Caki2 (cell line): ENCODE results near the gene MARVELD2. TPM values are rescaled to one million over a fixed set of nuclear protein-coding genes. Genes with fewer than 3 reads are reported as not detected.

ENCODE experiments used
- DNase-seq: peaks from one replicate; pipeline ENCODE4 v3.0.0-alpha.2; 2015; ENCODE audit warnings: low read depth
- in situ Hi-C: cut with HindIII; loops from 2 replicates; pipeline ENCODE4 v1.10.0; 2016; ENCODE audit warnings: low sequenced_read_pairs, low pct_unique_long_range_greater_than_20kb, mixed read lengths
- total RNA-seq: library from RNA; depleted of rRNA; stranded (reverse); fragments of >200 nt; shearing (Covaris generic); gene quantifications from 2 replicates; pipeline ENCODE4 v1.2.3, GENCODE V29; 2014; ENCODE audit warnings: low replicate concordance; rRNA removed

Gene MARVELD2
- total RNA-seq, 1 experiment from 2014 or later = 5.4 TPM

DNA sequence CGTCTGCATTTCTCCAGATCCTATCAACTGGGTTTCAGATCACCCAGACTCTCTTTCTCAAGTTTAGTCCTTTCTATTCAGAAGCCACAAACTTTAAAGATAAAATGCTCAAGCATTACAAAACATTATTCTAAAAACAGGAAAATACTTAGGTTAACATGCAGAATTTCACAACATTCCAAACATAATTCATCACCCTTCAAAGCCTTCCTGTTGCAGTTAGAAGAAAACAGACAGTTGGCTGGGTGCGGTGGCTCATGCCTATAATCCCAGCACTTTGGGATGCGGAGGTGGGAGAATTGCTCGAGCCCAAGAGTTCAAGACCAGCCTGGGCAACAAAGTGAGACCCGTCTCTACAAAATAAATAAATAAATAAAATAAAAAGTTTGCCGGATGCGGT is 70.0 kb downstream of the MARVELD2 start:
- DNase-seq = no peak
- in situ Hi-C loops = no loop called here

DNA sequence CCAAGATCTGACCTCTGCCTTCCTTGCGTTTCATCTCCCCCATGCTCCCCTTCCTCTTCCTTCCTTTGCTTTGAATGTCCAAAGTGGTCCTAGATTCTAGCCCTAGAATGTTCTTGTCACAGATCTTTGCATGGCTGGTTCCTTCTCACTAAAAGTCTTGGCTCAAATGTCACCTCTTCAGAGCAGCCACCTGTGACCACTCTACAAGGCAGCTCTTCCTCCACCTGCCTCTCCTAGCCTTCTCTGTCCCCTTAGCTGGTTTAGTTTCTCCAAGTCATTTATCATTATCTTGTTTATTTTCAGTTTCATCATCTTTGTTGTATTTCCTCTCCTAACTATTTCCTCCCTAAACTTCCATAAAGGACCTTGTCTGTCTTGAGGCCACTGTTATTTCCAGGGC is 70.6 kb downstream of the MARVELD2 start:
- in situ Hi-C loops = no loop called here
- DNase-seq = no peak

DNA sequence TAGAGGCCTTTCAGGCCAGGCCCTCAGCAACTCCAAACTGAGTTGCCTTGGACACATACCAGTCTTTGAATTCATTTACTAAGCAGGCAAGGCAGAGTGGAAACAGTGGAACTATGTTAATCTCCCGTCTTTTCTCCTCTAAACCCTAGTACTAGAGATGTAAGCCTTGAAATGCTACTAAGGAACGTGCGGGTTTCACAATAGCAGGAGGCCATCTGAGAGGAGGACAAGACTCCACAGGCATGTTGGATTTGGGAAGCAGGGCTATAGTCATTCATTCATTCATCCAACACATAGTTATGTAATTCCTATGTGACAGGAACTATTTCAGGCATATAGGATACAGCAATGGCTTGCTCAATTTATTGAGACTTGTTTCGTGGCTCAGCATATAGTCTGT is 74.3 kb downstream of the MARVELD2 start:
- no peak for DNase-seq
- in situ Hi-C loops = no loop called here

DNA sequence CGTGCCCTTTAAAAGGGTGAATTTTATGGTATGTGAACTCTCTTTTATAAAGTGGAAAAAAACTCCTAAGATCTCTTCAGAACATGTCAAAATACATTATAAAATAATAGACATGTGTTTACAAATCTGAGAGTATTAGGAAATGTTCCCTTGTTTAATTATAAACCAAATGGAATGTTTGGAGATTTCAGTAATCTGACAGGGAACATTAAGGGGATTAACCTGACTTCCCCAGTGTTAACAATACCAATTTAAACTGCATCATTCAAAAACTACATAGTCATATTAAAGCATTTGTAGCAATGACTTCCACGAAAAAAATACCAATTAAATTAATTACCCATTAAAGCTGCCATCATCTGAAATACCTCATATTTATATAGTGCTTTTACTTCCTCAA is 76.1 kb downstream of the MARVELD2 start:
- DNase-seq = no peak

DNA sequence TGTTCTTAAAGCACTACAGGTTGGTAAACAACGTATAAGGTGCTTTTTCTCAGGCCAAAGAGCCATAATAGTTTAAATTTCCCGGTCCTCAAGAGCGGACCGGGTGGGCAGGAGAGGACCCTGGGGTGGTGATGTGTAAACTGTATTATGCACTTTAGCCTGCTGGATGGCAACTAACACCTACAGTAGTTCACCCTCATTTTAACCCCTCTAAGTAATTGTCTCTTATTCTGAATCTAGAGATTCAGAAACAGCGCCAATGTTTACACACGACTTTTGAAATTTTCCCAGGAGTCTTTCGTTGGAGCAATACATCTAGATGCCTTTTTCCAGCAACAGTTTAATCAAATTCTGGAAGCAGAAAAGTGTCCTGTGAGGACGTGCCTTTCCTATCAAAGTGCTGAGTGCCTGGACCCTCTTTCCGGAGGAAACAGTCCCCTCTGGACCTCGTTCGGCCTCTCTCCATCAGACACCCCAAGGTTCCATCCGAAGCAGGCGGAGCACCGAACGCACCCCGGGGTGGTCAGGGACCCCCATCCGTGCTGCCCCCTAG is 77.0 kb downstream of the MARVELD2 start:
- no peak for DNase-seq

More for the DNA sequence above, 76.1 kb downstream of the MARVELD2 start:
- in situ Hi-C loops = no loop called here

DNA sequence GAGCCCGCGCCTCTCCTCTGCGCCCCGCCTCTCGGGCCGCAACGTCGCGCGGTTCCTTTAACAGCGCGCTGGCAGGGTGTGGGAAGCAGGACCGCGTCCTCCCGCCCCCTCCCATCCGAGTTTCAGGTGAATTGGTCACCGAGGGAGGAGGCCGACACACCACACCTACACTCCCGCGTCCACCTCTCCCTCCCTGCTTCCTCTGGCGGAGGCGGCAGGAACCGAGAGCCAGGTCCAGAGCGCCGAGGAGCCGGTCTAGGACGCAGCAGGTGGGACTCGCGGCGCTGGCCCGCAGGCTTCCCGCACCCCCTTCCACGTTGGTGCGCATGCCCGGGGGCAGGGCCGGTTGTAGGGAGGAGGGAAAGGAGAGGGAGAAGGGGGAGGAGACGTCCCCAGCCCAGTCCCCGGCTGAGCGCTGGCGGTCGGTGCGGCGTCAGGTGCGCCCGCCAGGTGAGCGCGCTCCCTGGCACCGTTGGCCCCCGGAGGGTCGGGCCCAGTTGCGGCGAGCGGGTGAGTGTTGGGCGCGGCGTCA is 77.5 kb downstream of the MARVELD2 start, which contains the start of gene OCLN:
Gene OCLN (plus strand): TSS at position 400 of the 532 bp plus-strand sequence. CDS start 11,455 bp downstream, outside the sequence.
- in situ Hi-C loops = no loop called here
- peak; percentile 69 for DNase-seq

More for the DNA sequence above, 77.0 kb downstream of the MARVELD2 start:
- in situ Hi-C loops = no loop called here

DNA sequence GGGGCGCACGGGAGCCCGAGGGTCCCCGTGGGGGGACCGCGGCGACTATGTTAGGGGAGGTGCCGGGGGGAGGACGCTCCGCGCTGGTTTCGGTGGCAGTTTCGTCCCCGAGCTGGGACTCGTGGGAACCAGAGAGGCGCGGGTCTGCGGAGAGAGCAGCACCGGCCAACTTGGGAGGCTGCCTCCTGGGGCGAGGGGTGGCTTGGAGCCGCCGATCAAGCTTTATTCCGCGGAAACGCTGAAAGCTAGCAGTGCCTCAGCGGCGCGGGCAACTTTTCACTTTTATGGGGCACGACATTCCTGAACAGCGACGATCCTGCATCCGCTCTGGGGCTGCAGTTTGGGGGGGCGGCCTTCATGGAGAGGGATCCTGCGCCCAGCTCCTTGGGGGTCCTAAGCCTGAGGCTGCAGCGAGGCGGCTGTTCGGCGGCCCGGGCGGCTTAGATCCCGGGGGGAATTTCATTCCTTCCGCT is 78.0 kb downstream of the MARVELD2 start:
- in situ Hi-C loops = no loop called here
- peak; percentile 9 for DNase-seq

DNA sequence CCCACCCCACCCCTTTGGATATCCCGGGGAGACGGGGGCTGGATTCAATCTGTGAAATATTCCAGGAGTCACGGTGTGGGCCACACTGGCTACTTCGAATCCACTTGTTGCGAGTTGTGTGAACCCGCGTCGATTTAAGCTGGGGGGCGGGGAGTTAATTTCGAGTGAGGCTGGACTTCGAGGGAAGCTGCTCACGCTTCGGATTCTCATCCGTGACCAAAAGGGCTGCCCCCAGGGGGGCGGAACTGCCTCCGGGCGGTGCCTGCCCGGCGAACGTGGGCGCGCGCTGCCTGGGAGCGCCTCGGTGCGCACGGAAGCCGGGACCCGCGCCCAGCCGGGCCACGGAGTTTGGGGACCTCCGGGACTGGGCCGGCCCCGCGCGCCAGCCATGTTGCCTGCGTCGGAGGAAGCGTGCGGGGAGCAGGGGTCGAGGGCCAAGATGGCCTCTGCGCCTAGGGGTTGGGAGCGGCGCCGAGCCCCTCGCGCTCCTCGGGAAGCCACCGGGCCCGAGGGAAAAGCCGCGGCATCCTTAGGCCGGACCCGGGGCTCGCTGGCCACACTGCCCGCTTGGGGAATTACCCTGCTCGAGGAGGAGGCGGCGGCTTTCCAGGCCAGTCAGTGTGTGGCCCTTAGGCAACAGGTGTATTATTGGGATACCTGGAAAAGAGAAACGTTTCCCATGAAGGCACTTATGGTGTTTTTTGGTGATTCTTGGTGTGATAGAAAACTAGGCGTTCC is 78.6 kb downstream of the MARVELD2 start:
- in situ Hi-C loops = no loop called here
- no peak for DNase-seq

Other genes starting within 250 kb of the MARVELD2 start
- gene CCNB1, start 248.0 kb upstream of the MARVELD2 start, total RNA-seq = 161 and 189 TPM in 2 replicates
- 58.3 and 75.7 TPM in 2 replicates for gene CENPH, start 225.5 kb upstream of the MARVELD2 start, total RNA-seq
- gene CDK7, start 180.2 kb upstream of the MARVELD2 start, total RNA-seq = 31.2 and 61.3 TPM in 2 replicates
- 5.5 and 5.9 TPM in 2 replicates for gene CCDC125, start 82.3 kb upstream of the MARVELD2 start, total RNA-seq
- 40.8 and 74.4 TPM in 2 replicates for gene AK6, start 45.6 kb upstream of the MARVELD2 start, total RNA-seq
- gene TAF9, start 45.6 kb upstream of the MARVELD2 start, total RNA-seq = 43.9 and 44.1 TPM in 2 replicates
- 5.7 and 8.5 TPM in 2 replicates for gene RAD17, start 45.3 kb upstream of the MARVELD2 start, total RNA-seq
- 1.3 TPM in 1 of 2 replicates, not detected in the other for gene OCLN, start 77.7 kb downstream of the MARVELD2 start, total RNA-seq
- 21.9 and 26.0 TPM in 2 replicates for gene GTF2H2C, start 145.1 kb downstream of the MARVELD2 start, total RNA-seq